ENCODE results near the gene MYRF.

DNA sequence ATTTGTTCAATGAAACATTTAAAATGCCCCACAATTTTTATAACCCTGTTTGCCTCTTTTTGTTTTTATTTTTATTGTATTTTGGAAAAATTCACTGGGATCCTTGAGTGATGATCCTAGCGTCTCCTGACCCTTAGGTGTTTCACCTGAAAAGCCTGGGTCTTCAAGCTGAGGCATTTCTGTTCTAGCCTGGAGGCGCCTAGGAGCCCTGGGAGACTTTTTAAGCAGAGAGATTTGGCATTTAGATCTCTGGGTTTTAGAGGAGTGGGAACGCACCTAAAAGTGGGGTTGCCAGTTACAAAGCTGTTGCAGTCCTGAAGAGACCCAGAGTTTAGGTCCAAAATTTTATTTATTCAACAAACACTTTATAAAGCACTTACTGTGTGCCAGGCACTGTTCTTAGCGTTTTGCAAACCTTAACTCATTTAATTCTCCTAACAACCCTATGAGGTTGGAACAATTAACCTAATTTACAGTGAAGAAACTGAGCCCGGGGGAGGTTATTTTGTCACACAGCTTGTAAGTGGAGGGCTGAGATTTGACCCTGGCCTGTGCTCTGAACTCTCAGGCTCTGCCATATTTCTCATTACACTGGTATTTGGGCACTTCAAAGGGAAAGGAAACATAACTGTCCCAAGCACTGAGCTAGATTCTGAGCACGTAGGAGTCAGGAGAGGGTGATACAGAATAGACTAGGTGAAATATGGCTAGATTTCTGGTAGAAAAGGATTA, 65.2 kb downstream of the MYRF start:
- TF ChIP-seq, protein P1, sequence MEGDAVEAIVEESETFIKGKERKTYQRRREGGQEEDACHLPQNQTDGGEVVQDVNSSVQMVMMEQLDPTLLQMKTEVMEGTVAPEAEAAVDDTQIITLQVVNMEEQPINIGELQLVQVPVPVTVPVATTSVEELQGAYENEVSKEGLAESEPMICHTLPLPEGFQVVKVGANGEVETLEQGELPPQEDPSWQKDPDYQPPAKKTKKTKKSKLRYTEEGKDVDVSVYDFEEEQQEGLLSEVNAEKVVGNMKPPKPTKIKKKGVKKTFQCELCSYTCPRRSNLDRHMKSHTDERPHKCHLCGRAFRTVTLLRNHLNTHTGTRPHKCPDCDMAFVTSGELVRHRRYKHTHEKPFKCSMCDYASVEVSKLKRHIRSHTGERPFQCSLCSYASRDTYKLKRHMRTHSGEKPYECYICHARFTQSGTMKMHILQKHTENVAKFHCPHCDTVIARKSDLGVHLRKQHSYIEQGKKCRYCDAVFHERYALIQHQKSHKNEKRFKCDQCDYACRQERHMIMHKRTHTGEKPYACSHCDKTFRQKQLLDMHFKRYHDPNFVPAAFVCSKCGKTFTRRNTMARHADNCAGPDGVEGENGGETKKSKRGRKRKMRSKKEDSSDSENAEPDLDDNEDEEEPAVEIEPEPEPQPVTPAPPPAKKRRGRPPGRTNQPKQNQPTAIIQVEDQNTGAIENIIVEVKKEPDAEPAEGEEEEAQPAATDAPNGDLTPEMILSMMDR (conservative IDR thresholded peaks at IDR 0.05): no peak
- no peak for TF ChIP-seq ZFX (IDR thresholded peaks at IDR 0.05)

Data from C4-2B (cell line).